HG03135 (cell line): ENCODE measurements around the gene POU2AF1.

Source experiments
- ATAC-seq: cut with Tn5 transposase; IDR thresholded peaks from one replicate; pipeline ENCODE4 v1.9.1; 2021; ENCODE audit warnings: mild to moderate bottlenecking, moderate library complexity; ENCODE audit not compliant: unreplicated experiment

Gene POU2AF1

GRCh38 chr11:111349191-111349695, 29.8 kb downstream of the POU2AF1 start:
- ATAC-seq, result no peak

- ATAC-seq, result no peak
These were observed 30.9 kb downstream of the POU2AF1 start for GRCh38 chr11:111348147-111348546.

GRCh38 chr11:111347723-111348115, 31.4 kb downstream of the POU2AF1 start:
- no peak for ATAC-seq

- ATAC-seq, result no peak
These were observed 31.9 kb downstream of the POU2AF1 start for GRCh38 chr11:111347002-111347722.

GRCh38 chr11:111344032-111344431, 35.0 kb downstream of the POU2AF1 start:
- ATAC-seq, result no peak

- no peak for ATAC-seq
These were observed 36.7 kb downstream of the POU2AF1 start for GRCh38 chr11:111342329-111342728.

GRCh38 chr11:111339758-111340388, 39.2 kb downstream of the POU2AF1 start:
- ATAC-seq, result no peak

- ATAC-seq, result no peak
These were observed 42.4 kb downstream of the POU2AF1 start for GRCh38 chr11:111336582-111337256.

GRCh38 chr11:111336062-111336461, 43.0 kb downstream of the POU2AF1 start:
- no peak for ATAC-seq

GRCh38 chr11:111335549-111335948, 43.5 kb downstream of the POU2AF1 start:
- no peak for ATAC-seq

GRCh38 chr11:111334532-111335502, 44.3 kb downstream of the POU2AF1 start:
- ATAC-seq, result no peak

- no peak for ATAC-seq
These were observed 47.2 kb downstream of the POU2AF1 start for GRCh38 chr11:111331711-111332479.

GRCh38 chr11:111330234-111330893, 48.7 kb downstream of the POU2AF1 start:
- ATAC-seq, result no peak

- ATAC-seq, result no peak
These were observed 49.5 kb downstream of the POU2AF1 start for GRCh38 chr11:111329306-111330204.

GRCh38 chr11:111327908-111328624, 51.0 kb downstream of the POU2AF1 start:
- no peak for ATAC-seq

- ATAC-seq, result no peak
These were observed 52.3 kb downstream of the POU2AF1 start for GRCh38 chr11:111326824-111327223.

GRCh38 chr11:111325259-111325658, 53.8 kb downstream of the POU2AF1 start:
- no peak for ATAC-seq

GRCh38 chr11:111324277-111324720, 54.8 kb downstream of the POU2AF1 start:
- ATAC-seq, result no peak
